Activated T-cell treated with anti-CD3 and anti-CD28 coated beads, Interleukin-2, amount 50 U/mL, for 72 hours (primary cell): Measurements from ENCODE around the gene SLC16A8. TPM values are rescaled to one million over a fixed set of nuclear protein-coding genes. Genes with fewer than 3 reads are reported as not detected.

Experiments used
- ATAC-seq, 2 donors: fragments of 150-1000 bp; cut with Tn5 transposase; replicated peaks in 1 of 2; 2 replicates each; pipeline ENCODE4 v1.10.0; 2021; ENCODE audit warnings: moderate library complexity in 2 of 2, mild to moderate bottlenecking in 1 of 2
- DNase-seq, 2 donors: peaks; one replicate each; pipeline ENCODE4 v3.0.0; 2021 to 2022; ENCODE audit warnings: mixed read lengths in 1 of 2
- H3K27ac Mint-ChIP-seq: one replicate; pipeline ENCODE4 v1.8.0; 2022; ENCODE audit warnings: mild to moderate bottlenecking, moderate library complexity, mixed read lengths
- H3K27me3 Mint-ChIP-seq: one replicate; pipeline ENCODE4 v1.8.0; 2022; ENCODE audit warnings: low read depth, mixed read lengths
- H3K36me3 Mint-ChIP-seq, 2 donors: one replicate each; pipeline ENCODE4 v1.8.0; 2022; ENCODE audit warnings: mixed read lengths in 2 of 2, mild to moderate bottlenecking in 1 of 2; ENCODE audit not compliant: insufficient read depth in 2 of 2
- H3K4me1 Mint-ChIP-seq: one replicate; pipeline ENCODE4 v1.8.0; 2022; ENCODE audit warnings: low read depth, mixed read lengths
- H3K4me3 Mint-ChIP-seq, 2 donors: one replicate each; pipeline ENCODE4 v1.8.0; 2022; ENCODE audit warnings: mild to moderate bottlenecking in 2 of 2, mixed read lengths in 2 of 2, moderate library complexity in 2 of 2
- H3K9me3 Mint-ChIP-seq, 2 donors: one replicate each; pipeline ENCODE4 v1.8.0; 2022; ENCODE audit warnings: mixed read lengths in 2 of 2
- total RNA-seq, 2 donors: library from RNA; stranded (reverse); gene quantifications; one replicate each; pipeline ENCODE4 v1.2.3, GENCODE V29; 2022

SLC16A8 gene, protein sequence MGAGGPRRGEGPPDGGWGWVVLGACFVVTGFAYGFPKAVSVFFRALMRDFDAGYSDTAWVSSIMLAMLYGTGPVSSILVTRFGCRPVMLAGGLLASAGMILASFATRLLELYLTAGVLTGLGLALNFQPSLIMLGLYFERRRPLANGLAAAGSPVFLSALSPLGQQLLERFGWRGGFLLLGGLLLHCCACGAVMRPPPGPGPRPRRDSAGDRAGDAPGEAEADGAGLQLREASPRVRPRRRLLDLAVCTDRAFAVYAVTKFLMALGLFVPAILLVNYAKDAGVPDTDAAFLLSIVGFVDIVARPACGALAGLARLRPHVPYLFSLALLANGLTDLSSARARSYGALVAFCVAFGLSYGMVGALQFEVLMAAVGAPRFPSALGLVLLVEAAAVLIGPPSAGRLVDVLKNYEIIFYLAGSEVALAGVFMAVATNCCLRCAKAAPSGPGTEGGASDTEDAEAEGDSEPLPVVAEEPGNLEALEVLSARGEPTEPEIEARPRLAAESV
- not detected for total RNA-seq

- ATAC-seq = no peak
- Mint-ChIP-seq H3K4me3 (peak within 1 kb of the TSS in 1 of 2 donors; percentile 17), H3K36me3 (no peaks in the 10 kb centered on the region), H3K27ac (no peak within 1 kb of the TSS), H3K4me1 (no peaks in the 10 kb centered on the region), H3K27me3 (peaks cover 9% of the 10 kb centered on the region), H3K9me3 (no peaks in the 10 kb centered on the region)
- no peak for DNase-seq
Measured at GRCh38 chr22:38083931-38084631, at the start of gene SLC16A8. Gene SLC16A8 (minus strand): TSS chr22:38084184. CDS start chr22:38082873, 1,311 bp downstream.

GRCh38 chr22:38133331-38133730, 49.3 kb upstream of the SLC16A8 start:
- peaks cover 0 to 4% of the 10 kb centered on the region in 2 donors for H3K36me3 Mint-ChIP-seq
- no peaks in the 10 kb centered on the region for H3K27me3 Mint-ChIP-seq
- no peak overlapping the region for H3K27ac Mint-ChIP-seq
- H3K4me1 Mint-ChIP-seq = peaks cover 6% of the 10 kb centered on the region
- DNase-seq = no peak
- H3K9me3 Mint-ChIP-seq = no peaks in the 10 kb centered on the region
- no peak for ATAC-seq
- H3K4me3 Mint-ChIP-seq = no peak overlapping the region

GRCh38 chr22:38132794-38133193, 48.8 kb upstream of the SLC16A8 start:
- no peak for DNase-seq
- ATAC-seq = no peak
- H3K9me3 Mint-ChIP-seq = no peaks in the 10 kb centered on the region
- no peaks in the 10 kb centered on the region for H3K27me3 Mint-ChIP-seq
- peaks cover 6% of the 10 kb centered on the region for H3K4me1 Mint-ChIP-seq
- H3K36me3 Mint-ChIP-seq = peaks cover 0 to 4% of the 10 kb centered on the region in 2 donors
- no peak overlapping the region for H3K27ac Mint-ChIP-seq
- no peak overlapping the region for H3K4me3 Mint-ChIP-seq

- H3K27ac Mint-ChIP-seq = no peak overlapping the region
- no peaks in the 10 kb centered on the region for H3K27me3 Mint-ChIP-seq
- H3K4me3 Mint-ChIP-seq = no peak overlapping the region
- DNase-seq (no peak), ATAC-seq (no peak)
- peaks cover 6% of the 10 kb centered on the region for H3K4me1 Mint-ChIP-seq
- H3K9me3 Mint-ChIP-seq = no peaks in the 10 kb centered on the region
- H3K36me3 Mint-ChIP-seq = peaks cover 0 to 3% of the 10 kb centered on the region in 2 donors
Measured at GRCh38 chr22:38132136-38132535, 48.2 kb upstream of the SLC16A8 start.

DNA sequence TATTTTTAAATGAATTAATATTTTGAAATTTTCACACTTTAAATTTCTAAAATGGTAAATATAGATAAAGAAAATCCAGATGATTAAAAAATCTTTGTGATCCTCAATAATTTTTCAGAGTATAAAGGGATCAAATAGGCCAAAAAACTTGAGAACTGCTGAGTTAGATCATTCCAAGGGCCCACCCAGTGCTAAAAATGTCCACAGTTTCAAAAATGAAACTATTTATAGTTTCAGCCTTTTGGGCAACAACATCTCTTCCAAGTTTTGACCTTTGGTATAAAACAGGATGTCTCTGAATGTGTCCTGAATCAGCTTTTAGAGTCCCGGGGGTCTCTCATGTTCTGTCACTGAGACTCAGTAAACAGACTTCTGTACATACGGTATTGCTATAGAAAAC, 47.4 kb upstream of the SLC16A8 start:
- H3K27ac Mint-ChIP-seq = no peak overlapping the region
- H3K9me3 Mint-ChIP-seq = no peaks in the 10 kb centered on the region
- H3K4me3 Mint-ChIP-seq = no peak overlapping the region
- ATAC-seq (no peak), DNase-seq (no peak)
- no peaks in the 10 kb centered on the region for H3K27me3 Mint-ChIP-seq
- H3K36me3 Mint-ChIP-seq = peaks cover 0 to 3% of the 10 kb centered on the region in 2 donors
- H3K4me1 Mint-ChIP-seq = peaks cover 6% of the 10 kb centered on the region

DNA sequence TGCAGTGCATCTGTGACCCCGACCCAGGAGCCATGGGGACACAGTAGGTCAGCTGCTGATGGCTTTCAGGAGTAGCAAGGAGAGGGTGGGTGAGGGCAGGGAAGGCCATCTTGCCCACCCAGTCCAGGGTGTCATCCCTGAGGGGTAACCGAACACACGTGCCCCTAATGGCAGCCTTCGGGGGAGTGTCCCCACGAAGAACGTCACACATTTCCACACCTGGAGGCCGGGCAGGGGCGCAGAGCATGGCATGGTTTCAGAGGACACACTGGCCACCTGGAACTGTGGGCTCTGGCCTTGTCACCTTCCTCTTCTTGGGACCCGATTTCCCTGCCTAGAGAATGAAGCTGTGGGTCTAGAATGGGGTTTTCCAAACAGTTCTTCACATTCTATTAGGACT, 45.9 kb upstream of the SLC16A8 start:
- no peak for ATAC-seq
- Mint-ChIP-seq H3K4me3 (no peak overlapping the region), H3K4me1 (no peaks in the 10 kb centered on the region), H3K9me3 (no peaks in the 10 kb centered on the region), H3K36me3 (no peaks in the 10 kb centered on the region), H3K27ac (no peak overlapping the region), H3K27me3 (no peaks in the 10 kb centered on the region)
- no peak for DNase-seq

DNA sequence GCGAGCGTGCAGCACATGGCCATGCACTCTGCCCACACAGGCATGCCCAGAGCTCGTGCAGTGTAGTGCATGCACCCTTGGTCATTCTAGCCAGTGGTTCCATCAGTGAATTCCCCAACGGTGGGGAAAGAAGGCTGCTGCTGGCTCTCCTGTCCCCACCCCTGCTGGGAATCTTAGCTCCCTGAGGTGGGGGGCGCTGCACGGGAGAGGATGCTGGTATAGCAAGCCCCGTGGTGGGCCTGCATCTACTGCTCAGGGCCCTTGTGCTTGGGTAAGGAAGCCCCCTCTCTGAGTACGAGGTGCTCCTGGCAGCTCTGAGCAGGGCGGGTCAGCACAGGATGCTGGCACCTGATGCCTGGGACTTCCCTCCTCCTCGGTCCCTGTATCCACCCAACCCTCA, 45.0 kb upstream of the SLC16A8 start:
- Mint-ChIP-seq H3K27me3 (no peaks in the 10 kb centered on the region), H3K36me3 (no peaks in the 10 kb centered on the region), H3K27ac (no peak overlapping the region), H3K4me1 (peaks cover 4% of the 10 kb centered on the region), H3K9me3 (no peaks in the 10 kb centered on the region), H3K4me3 (no peak overlapping the region)
- no peak for ATAC-seq
- no peak for DNase-seq

DNA sequence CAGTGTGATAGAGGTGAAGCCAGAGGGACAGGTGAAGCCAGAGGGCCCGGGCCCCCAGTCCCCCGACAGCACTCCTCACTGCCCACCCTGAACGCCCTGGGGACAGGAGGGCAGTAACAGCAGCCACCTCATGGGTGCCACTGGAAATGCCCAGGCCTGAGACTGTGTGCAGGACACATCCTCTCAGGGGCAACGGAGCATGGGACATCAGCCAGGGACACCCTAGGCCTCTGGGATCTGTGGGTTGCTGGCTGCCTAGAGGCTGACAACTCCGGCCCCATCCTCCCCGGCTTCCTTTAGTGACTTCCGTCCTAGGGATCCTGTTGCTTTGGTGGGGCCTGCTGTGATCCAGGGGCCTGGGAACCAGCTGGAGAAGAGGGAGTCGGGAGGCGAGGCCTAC, 43.9 kb upstream of the SLC16A8 start:
- H3K4me3 Mint-ChIP-seq = no peak overlapping the region
- ATAC-seq (no peak), DNase-seq (no peak)
- no peaks in the 10 kb centered on the region for H3K36me3 Mint-ChIP-seq
- H3K4me1 Mint-ChIP-seq = peaks cover 4% of the 10 kb centered on the region
- H3K27ac Mint-ChIP-seq = no peak overlapping the region
- no peaks in the 10 kb centered on the region for H3K27me3 Mint-ChIP-seq
- no peaks in the 10 kb centered on the region for H3K9me3 Mint-ChIP-seq

- no peaks in the 10 kb centered on the region for H3K36me3 Mint-ChIP-seq
- no peaks in the 10 kb centered on the region for H3K27me3 Mint-ChIP-seq
- DNase-seq (no peak), ATAC-seq (no peak)
- no peaks in the 10 kb centered on the region for H3K9me3 Mint-ChIP-seq
- peaks cover 4% of the 10 kb centered on the region for H3K4me1 Mint-ChIP-seq
- H3K4me3 Mint-ChIP-seq = no peak overlapping the region
- H3K27ac Mint-ChIP-seq = peak overlapping the region; percentile 35
Measured at GRCh38 chr22:38126928-38127668, 43.1 kb upstream of the SLC16A8 start.

GRCh38 chr22:38125751-38126201, 41.8 kb upstream of the SLC16A8 start:
- no peaks in the 10 kb centered on the region for H3K36me3 Mint-ChIP-seq

GRCh38 chr22:38125038-38125610, 41.1 kb upstream of the SLC16A8 start:
- Mint-ChIP-seq H3K27me3 (no peaks in the 10 kb centered on the region), H3K27ac (no peak overlapping the region), H3K9me3 (no peaks in the 10 kb centered on the region), H3K36me3 (no peaks in the 10 kb centered on the region), H3K4me1 (peaks cover 4% of the 10 kb centered on the region), H3K4me3 (no peak overlapping the region)
- DNase-seq (no peak), ATAC-seq (no peak)

More at GRCh38 chr22:38125751-38126201, 41.8 kb upstream of the SLC16A8 start:
- Mint-ChIP-seq H3K27me3 (no peaks in the 10 kb centered on the region), H3K4me1 (peaks cover 4% of the 10 kb centered on the region), H3K9me3 (no peaks in the 10 kb centered on the region), H3K4me3 (no peak overlapping the region), H3K27ac (no peak overlapping the region)
- ATAC-seq = no peak
- no peak for DNase-seq

- Mint-ChIP-seq H3K36me3 (no peaks in the 10 kb centered on the region), H3K4me1 (peaks cover 4% of the 10 kb centered on the region), H3K27me3 (no peaks in the 10 kb centered on the region), H3K9me3 (no peaks in the 10 kb centered on the region), H3K4me3 (no peak overlapping the region), H3K27ac (no peak overlapping the region)
- no peak for DNase-seq
- ATAC-seq = no peak
Measured at GRCh38 chr22:38124236-38124974, 40.4 kb upstream of the SLC16A8 start.
